ENCODE results near the gene PIGQ. TPM values are rescaled to one million over a fixed set of nuclear protein-coding genes. Genes with fewer than 3 reads are reported as not detected.

Gene PIGQ
- total RNA-seq, 2 donors from 2014 or later = 76.5 to 83.1 TPM

GRCh38 chr16:578870-579405 lies 9.2 kb downstream of the PIGQ start:
- Histone ChIP-seq H3K27ac (peak overlapping the region in 2 of 4 donors; percentile 30 to 49), H3K36me3 (replicated peaks in 1 of 2; ENCODE audit: insufficient read depth in 1 of 2, low read depth in 2 of 2) (peaks cover 0 to 11% of the 10 kb centered on the region in 2 donors), H3K4me3 (no peak overlapping the region), H3K9me3 (no peaks in the 10 kb centered on the region), H3K4me1 (peaks cover 50% of the 10 kb centered on the region), H3K27me3 (no peaks in the 10 kb centered on the region)
- ATAC-seq (peak; percentile 70), DNase-seq (peak; percentile 83 to 87 (median 86))
- 21 to 64% methylated on average over 12 to 33 of the region's 34 CpGs for WGBS, 2 donors
- intact Hi-C loops (cut with DNase I) = no loop called here
- TF ChIP-seq CTCF (IDR thresholded peaks at IDR 0.05) (peak; percentile 86 to 96 (median 93)), POLR2A (IDR thresholded peaks at IDR 0.05) (no peak)

- Histone ChIP-seq H3K9me3 (no peaks in the 10 kb centered on the region), H3K36me3 (replicated peaks in 1 of 2; ENCODE audit: insufficient read depth in 1 of 2, low read depth in 2 of 2) (peaks cover 0 to 5% of the 10 kb centered on the region in 2 donors), H3K4me3 (peak overlapping the region in 1 of 2 donors; percentile 6), H3K27ac (peak overlapping the region; percentile 74 to 90 (median 86)), H3K27me3 (no peaks in the 10 kb centered on the region), H3K4me1 (peaks cover 57% of the 10 kb centered on the region)
- 51% methylated on average over 25 of the region's 27 CpGs; no CpG with 5 or more reads in 1 of the 2 donors for WGBS, 2 donors
- DNase-seq (peak; percentile 75 to 90 (median 86)), ATAC-seq (peak; percentile 57)
- TF ChIP-seq CTCF (IDR thresholded peaks at IDR 0.05) (no peak), POLR2A (IDR thresholded peaks at IDR 0.05) (peak; percentile 4 to 36 (median 33))
- intact Hi-C loops (cut with DNase I) = no loop called here
Measured at GRCh38 chr16:580141-580945, 10.6 kb downstream of the PIGQ start.

- WGBS, 2 donors = 49 to 62% methylated on average over 4 to 19 of the region's 19 CpGs
- peak; percentile 48 to 67 (median 63) for DNase-seq
- Histone ChIP-seq H3K36me3 (replicated peaks in 1 of 2; ENCODE audit: insufficient read depth in 1 of 2, low read depth in 2 of 2) (peaks cover 0 to under 1% of the 10 kb centered on the region in 2 donors), H3K27me3 (no peaks in the 10 kb centered on the region), H3K9me3 (no peaks in the 10 kb centered on the region), H3K4me1 (peaks cover 64% of the 10 kb centered on the region), H3K4me3 (peak overlapping the region in 1 of 2 donors; percentile 6), H3K27ac (peak overlapping the region; percentile 74 to 90 (median 86))
- intact Hi-C loops (cut with DNase I) = no loop called here
- ATAC-seq = no peak
- TF ChIP-seq POLR2A (IDR thresholded peaks at IDR 0.05) = peak in 1 of 3 donors; percentile 25
- no peak for TF ChIP-seq CTCF (IDR thresholded peaks at IDR 0.05)
Measured at GRCh38 chr16:580946-581498, 11.3 kb downstream of the PIGQ start.

- Histone ChIP-seq H3K9me3 (no peaks in the 10 kb centered on the region), H3K4me1 (peaks cover 76% of the 10 kb centered on the region), H3K4me3 (no peak overlapping the region), H3K27ac (peak overlapping the region; percentile 74 to 90 (median 86)), H3K27me3 (no peaks in the 10 kb centered on the region), H3K36me3 (replicated peaks in 1 of 2; ENCODE audit: insufficient read depth in 1 of 2, low read depth in 2 of 2) (no peaks in the 10 kb centered on the region)
- ATAC-seq (no peak), DNase-seq (peak in 1 of 4 donors; percentile 37)
- WGBS, 2 donors = 59% methylated on average over 18 of the region's 18 CpGs; no CpG with 5 or more reads in 1 of the 2 donors
- no peak for TF ChIP-seq CTCF (IDR thresholded peaks at IDR 0.05)
- TF ChIP-seq POLR2A (IDR thresholded peaks at IDR 0.05) = no peak
- intact Hi-C loops (cut with DNase I) = no loop called here
Measured at GRCh38 chr16:582218-582613, 12.4 kb downstream of the PIGQ start.
